HL-60 (cell line): ENCODE results near the gene PROM2.

Source experiments
- GABPA ChIP-seq: IDR thresholded peaks from 2 replicates; pipeline ENCODE4 v1.6.1; 2012; ENCODE audit warnings: low read depth
- POLR2AphosphoS5 ChIP-seq: IDR thresholded peaks from 2 replicates; pipeline ENCODE4 v1.6.1; 2012; ENCODE audit warnings: low read depth
- SPI1 ChIP-seq: IDR thresholded peaks from 2 replicates; pipeline ENCODE4 v1.6.1; 2012; ENCODE audit warnings: low read depth, mild to moderate bottlenecking, borderline replicate concordance
- TF ChIP-seq, protein P1 (sequence below): IDR thresholded peaks from one replicate; pipeline ENCODE4 v1.5.1; 2011; ENCODE audit warnings: low read length, control low read depth, inconsistent platforms; ENCODE audit not compliant: insufficient read depth
- TF ChIP-seq, protein P2 (sequence below): IDR thresholded peaks from 2 replicates; pipeline ENCODE4 v1.6.1; 2012; ENCODE audit warnings: low read depth; ENCODE audit not compliant: insufficient replicate concordance

DNA sequence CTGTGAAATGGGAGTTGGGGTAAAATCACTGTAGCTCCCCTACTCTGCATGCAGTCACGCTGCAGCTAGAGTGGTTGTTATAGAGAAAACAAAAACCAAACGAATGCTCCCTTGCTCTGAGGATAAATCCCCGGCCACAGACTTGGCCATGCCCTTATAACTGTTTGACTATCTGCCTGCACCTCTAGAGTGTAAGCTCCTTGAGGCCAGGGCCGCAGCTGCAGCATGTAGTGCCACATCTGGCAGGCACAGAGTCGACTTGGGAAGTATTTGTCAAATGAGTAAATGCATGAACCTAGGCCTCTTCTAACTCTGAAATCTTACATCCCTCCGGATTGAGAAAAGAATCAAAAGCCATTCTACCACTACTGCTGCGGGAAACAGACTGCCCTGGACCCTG is 58.8 kb downstream of the PROM2 start:
- TF ChIP-seq, protein P1, sequence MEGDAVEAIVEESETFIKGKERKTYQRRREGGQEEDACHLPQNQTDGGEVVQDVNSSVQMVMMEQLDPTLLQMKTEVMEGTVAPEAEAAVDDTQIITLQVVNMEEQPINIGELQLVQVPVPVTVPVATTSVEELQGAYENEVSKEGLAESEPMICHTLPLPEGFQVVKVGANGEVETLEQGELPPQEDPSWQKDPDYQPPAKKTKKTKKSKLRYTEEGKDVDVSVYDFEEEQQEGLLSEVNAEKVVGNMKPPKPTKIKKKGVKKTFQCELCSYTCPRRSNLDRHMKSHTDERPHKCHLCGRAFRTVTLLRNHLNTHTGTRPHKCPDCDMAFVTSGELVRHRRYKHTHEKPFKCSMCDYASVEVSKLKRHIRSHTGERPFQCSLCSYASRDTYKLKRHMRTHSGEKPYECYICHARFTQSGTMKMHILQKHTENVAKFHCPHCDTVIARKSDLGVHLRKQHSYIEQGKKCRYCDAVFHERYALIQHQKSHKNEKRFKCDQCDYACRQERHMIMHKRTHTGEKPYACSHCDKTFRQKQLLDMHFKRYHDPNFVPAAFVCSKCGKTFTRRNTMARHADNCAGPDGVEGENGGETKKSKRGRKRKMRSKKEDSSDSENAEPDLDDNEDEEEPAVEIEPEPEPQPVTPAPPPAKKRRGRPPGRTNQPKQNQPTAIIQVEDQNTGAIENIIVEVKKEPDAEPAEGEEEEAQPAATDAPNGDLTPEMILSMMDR, result no peak
- TF ChIP-seq, protein P2, sequence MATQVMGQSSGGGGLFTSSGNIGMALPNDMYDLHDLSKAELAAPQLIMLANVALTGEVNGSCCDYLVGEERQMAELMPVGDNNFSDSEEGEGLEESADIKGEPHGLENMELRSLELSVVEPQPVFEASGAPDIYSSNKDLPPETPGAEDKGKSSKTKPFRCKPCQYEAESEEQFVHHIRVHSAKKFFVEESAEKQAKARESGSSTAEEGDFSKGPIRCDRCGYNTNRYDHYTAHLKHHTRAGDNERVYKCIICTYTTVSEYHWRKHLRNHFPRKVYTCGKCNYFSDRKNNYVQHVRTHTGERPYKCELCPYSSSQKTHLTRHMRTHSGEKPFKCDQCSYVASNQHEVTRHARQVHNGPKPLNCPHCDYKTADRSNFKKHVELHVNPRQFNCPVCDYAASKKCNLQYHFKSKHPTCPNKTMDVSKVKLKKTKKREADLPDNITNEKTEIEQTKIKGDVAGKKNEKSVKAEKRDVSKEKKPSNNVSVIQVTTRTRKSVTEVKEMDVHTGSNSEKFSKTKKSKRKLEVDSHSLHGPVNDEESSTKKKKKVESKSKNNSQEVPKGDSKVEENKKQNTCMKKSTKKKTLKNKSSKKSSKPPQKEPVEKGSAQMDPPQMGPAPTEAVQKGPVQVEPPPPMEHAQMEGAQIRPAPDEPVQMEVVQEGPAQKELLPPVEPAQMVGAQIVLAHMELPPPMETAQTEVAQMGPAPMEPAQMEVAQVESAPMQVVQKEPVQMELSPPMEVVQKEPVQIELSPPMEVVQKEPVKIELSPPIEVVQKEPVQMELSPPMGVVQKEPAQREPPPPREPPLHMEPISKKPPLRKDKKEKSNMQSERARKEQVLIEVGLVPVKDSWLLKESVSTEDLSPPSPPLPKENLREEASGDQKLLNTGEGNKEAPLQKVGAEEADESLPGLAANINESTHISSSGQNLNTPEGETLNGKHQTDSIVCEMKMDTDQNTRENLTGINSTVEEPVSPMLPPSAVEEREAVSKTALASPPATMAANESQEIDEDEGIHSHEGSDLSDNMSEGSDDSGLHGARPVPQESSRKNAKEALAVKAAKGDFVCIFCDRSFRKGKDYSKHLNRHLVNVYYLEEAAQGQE, result no peak
- TF ChIP-seq POLR2AphosphoS5 (no peak), GABPA (no peak), SPI1 (no peak)
